ENCODE measurements around the gene RAB30.

The RAB30 gene

DNA sequence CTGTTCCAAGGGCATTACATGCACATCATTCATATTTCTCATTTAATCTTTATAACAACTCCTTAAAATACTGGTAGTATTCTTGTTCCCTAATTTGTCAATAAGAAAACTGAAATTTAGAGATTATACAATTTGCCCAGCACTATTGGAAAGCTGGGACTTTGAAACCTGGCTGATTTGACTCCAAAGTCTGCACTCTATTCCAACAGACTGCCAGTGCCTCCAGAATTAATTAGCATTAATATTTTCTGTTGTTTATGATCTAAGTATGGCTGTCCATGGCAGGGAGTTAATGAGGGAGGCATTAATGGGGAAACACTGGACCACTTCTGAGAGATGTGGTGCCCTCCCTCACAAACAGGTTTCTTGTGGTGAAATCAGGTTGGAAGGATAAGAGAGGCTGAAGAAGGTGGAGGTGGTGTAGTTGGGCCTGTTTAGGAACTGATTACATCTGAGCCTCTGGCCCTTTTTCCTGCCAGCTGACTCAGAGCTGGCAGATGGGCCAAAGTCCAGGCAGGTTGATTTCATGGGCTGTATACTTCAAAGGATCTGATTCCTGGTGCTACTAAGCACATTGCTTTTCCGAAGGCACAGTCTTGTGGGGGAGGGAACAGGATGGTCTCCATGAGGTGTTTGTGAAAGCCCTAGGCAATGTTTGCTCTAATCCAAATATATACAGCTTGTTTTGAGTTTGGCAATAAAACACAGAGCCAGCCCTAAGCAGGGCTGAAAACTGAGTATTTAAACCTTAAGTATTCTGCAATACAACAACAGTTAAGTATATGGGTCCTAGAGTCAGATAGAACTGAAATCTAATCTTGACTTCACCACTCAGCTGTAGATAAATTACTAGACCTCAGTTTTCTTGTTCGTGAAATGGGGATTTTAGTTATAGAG is 21.0 kb upstream of the RAB30 start:
- Histone ChIP-seq H3K4me3 (ENCODE audit: insufficient read depth, low read length, poor library complexity, severe bottlenecking) (no peak overlapping the region), H3K27ac (ENCODE audit: low read depth, low read length) (no peak overlapping the region), H3K27me3 (ENCODE audit: low read length) (no peaks in the 10 kb centered on the region), H3K9me2 (replicated peaks; ENCODE audit: insufficient read depth, low read length) (no peaks in the 10 kb centered on the region), H3K9ac (ENCODE audit: low read length) (no peak overlapping the region), H3K79me2 (ENCODE audit: insufficient read depth, low read length) (no peaks in the 10 kb centered on the region), H3K36me3 (ENCODE audit: low read length) (no peaks in the 10 kb centered on the region), H3K9me3 (ENCODE audit: insufficient read depth, low read length) (no peaks in the 10 kb centered on the region), H2AFZ (ENCODE audit: low read depth, low read length, severe bottlenecking) (no peak overlapping the region), H3K4me2 (ENCODE audit: low read depth, low read length, poor library complexity, severe bottlenecking) (no peak overlapping the region), H4K20me1 (ENCODE audit: low read depth, low read length) (no peaks in the 10 kb centered on the region), H3F3A (ENCODE audit: insufficient read depth) (peaks cover under 1% of the 10 kb centered on the region; the same call in 1 of the 2 replicates)
- no peak for TF ChIP-seq EZH2phosphoT487 (conservative IDR thresholded peaks at IDR 0.05; ENCODE audit: low read length)
- TF ChIP-seq CTCF (IDR thresholded peaks at IDR 0.05; ENCODE audit: insufficient read depth, low read length, poor library complexity, severe bottlenecking), result no peak

- Histone ChIP-seq H3K79me2 (ENCODE audit: insufficient read depth, low read length) (no peaks in the 10 kb centered on the region), H3K27ac (ENCODE audit: low read depth, low read length) (no peak overlapping the region), H3K27me3 (ENCODE audit: low read length) (no peaks in the 10 kb centered on the region), H3K9me3 (ENCODE audit: insufficient read depth, low read length) (no peaks in the 10 kb centered on the region), H3K4me3 (ENCODE audit: insufficient read depth, low read length, poor library complexity, severe bottlenecking) (no peak overlapping the region), H2AFZ (ENCODE audit: low read depth, low read length, severe bottlenecking) (no peak overlapping the region), H3K36me3 (ENCODE audit: low read length) (no peaks in the 10 kb centered on the region), H3K9ac (ENCODE audit: low read length) (no peak overlapping the region), H3K4me2 (ENCODE audit: low read depth, low read length, poor library complexity, severe bottlenecking) (no peak overlapping the region), H3K9me2 (replicated peaks; ENCODE audit: insufficient read depth, low read length) (no peaks in the 10 kb centered on the region), H4K20me1 (ENCODE audit: low read depth, low read length) (no peaks in the 10 kb centered on the region), H3F3A (ENCODE audit: insufficient read depth) (peaks cover 16% of the 10 kb centered on the region; the same call in 1 of the 2 replicates)
- TF ChIP-seq EZH2phosphoT487 (conservative IDR thresholded peaks at IDR 0.05; ENCODE audit: low read length) (no peak), CTCF (IDR thresholded peaks at IDR 0.05; ENCODE audit: insufficient read depth, low read length, poor library complexity, severe bottlenecking) (no peak)
These were observed 17.3 kb upstream of the RAB30 start for GRCh38 chr11:83088965-83089364.

- Histone ChIP-seq H3K9me2 (replicated peaks; ENCODE audit: insufficient read depth, low read length) (no peaks in the 10 kb centered on the region), H3K79me2 (ENCODE audit: insufficient read depth, low read length) (no peaks in the 10 kb centered on the region), H3K27ac (ENCODE audit: low read depth, low read length) (no peak overlapping the region), H4K20me1 (ENCODE audit: low read depth, low read length) (no peaks in the 10 kb centered on the region), H3K36me3 (ENCODE audit: low read length) (no peaks in the 10 kb centered on the region), H3F3A (ENCODE audit: insufficient read depth) (peaks cover 16% of the 10 kb centered on the region; the same call in 1 of the 2 replicates), H3K4me3 (ENCODE audit: insufficient read depth, low read length, poor library complexity, severe bottlenecking) (no peak overlapping the region), H3K9ac (ENCODE audit: low read length) (no peak overlapping the region), H3K4me2 (ENCODE audit: low read depth, low read length, poor library complexity, severe bottlenecking) (no peak overlapping the region), H3K9me3 (ENCODE audit: insufficient read depth, low read length) (no peaks in the 10 kb centered on the region), H2AFZ (ENCODE audit: low read depth, low read length, severe bottlenecking) (no peak overlapping the region), H3K27me3 (ENCODE audit: low read length) (no peaks in the 10 kb centered on the region)
- no peak for TF ChIP-seq EZH2phosphoT487 (conservative IDR thresholded peaks at IDR 0.05; ENCODE audit: low read length)
- TF ChIP-seq CTCF (IDR thresholded peaks at IDR 0.05; ENCODE audit: insufficient read depth, low read length, poor library complexity, severe bottlenecking), result no peak
These were observed 15.3 kb upstream of the RAB30 start for GRCh38 chr11:83087035-83087434.
